Measurements from ENCODE around the gene CP.
"Not testable (repeated sequence)": the region's sequence is repeated elsewhere in the genome, so short reads cannot be mapped to it uniquely, and the experiment has no call there.

CP gene

GRCh38 chr3:149224736-149225594, 3.3 kb upstream of the CP start:
- no peaks in the 10 kb centered on the region for H3K27me3 ChIP-seq (ENCODE audit: control insufficient read depth in 1 of 2, insufficient read depth in 2 of 2, low read length in 2 of 2)
- H3K27ac ChIP-seq (ENCODE audit: low read depth, low read length): no peak overlapping the region
- no peaks in the 10 kb centered on the region for H3K9me3 ChIP-seq (ENCODE audit: low read length)
- H3K4me3 ChIP-seq (ENCODE audit: low read depth in 1 of 2, low read length in 2 of 2): peak overlapping the region; percentile 6 to 24
- no peaks in the 10 kb centered on the region for H3K4me1 ChIP-seq (ENCODE audit: insufficient read depth, low read length)
- no peak overlapping the region for H3K9ac ChIP-seq (ENCODE audit: low read length)
- no peaks in the 10 kb centered on the region for H3K36me3 ChIP-seq (ENCODE audit: insufficient read depth, low read length)

DNA sequence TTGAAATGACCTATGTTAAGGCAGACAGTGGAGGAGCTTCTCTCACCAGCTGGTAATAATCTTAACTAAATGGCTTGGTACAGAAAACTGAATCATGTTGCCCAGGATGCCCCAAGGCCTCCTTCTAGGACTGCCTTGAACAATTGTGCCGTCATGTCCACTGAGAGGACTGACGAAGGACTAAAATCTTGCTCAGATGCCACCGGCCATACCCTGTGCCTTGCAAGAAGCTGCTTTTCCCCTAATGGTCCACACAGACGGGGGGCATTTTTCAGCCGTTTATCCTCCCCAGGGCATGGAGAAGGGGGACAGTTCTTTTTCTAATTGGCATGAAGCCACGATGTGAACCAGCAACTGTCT, 1.8 kb upstream of the CP start:
- H3K4me3 ChIP-seq (ENCODE audit: low read depth in 1 of 2, low read length in 2 of 2): no peak overlapping the region
- H3K36me3 ChIP-seq (ENCODE audit: insufficient read depth, low read length): no peaks in the 10 kb centered on the region
- H3K4me1 ChIP-seq (ENCODE audit: insufficient read depth, low read length): no peaks in the 10 kb centered on the region
- no peak overlapping the region for H3K27ac ChIP-seq (ENCODE audit: low read depth, low read length)
- no peak overlapping the region for H3K9ac ChIP-seq (ENCODE audit: low read length)
- no peaks in the 10 kb centered on the region for H3K9me3 ChIP-seq (ENCODE audit: low read length)
- no peaks in the 10 kb centered on the region for H3K27me3 ChIP-seq (ENCODE audit: control insufficient read depth in 1 of 2, insufficient read depth in 2 of 2, low read length in 2 of 2)

GRCh38 chr3:149219380-149220121, 2.1 kb downstream of the CP start:
- not testable (repeated sequence) for H3K27ac ChIP-seq (ENCODE audit: low read depth, low read length); H3K9ac ChIP-seq (ENCODE audit: low read length); H3K36me3 ChIP-seq (ENCODE audit: insufficient read depth, low read length); H3K27me3 ChIP-seq (ENCODE audit: control insufficient read depth in 1 of 2, insufficient read depth in 2 of 2, low read length in 2 of 2); H3K4me1 ChIP-seq (ENCODE audit: insufficient read depth, low read length); H3K4me3 ChIP-seq (ENCODE audit: low read depth in 1 of 2, low read length in 2 of 2); H3K9me3 ChIP-seq (ENCODE audit: low read length)

GRCh38 chr3:149217347-149217746, 4.3 kb downstream of the CP start:
- Histone ChIP-seq H3K4me1 (ENCODE audit: insufficient read depth, low read length) (no peaks in the 10 kb centered on the region), H3K27ac (ENCODE audit: low read depth, low read length) (no peak overlapping the region), H3K9ac (ENCODE audit: low read length) (no peak overlapping the region), H3K9me3 (ENCODE audit: low read length) (no peaks in the 10 kb centered on the region), H3K4me3 (ENCODE audit: low read depth in 1 of 2, low read length in 2 of 2) (no peak overlapping the region), H3K27me3 (ENCODE audit: control insufficient read depth in 1 of 2, insufficient read depth in 2 of 2, low read length in 2 of 2) (no peaks in the 10 kb centered on the region), H3K36me3 (ENCODE audit: insufficient read depth, low read length) (no peaks in the 10 kb centered on the region)

- Histone ChIP-seq H3K4me1 (ENCODE audit: insufficient read depth, low read length) (no peaks in the 10 kb centered on the region), H3K9me3 (ENCODE audit: low read length) (no peaks in the 10 kb centered on the region), H3K27me3 (ENCODE audit: control insufficient read depth in 1 of 2, insufficient read depth in 2 of 2, low read length in 2 of 2) (no peaks in the 10 kb centered on the region), H3K4me3 (ENCODE audit: low read depth in 1 of 2, low read length in 2 of 2) (no peak overlapping the region), H3K9ac (ENCODE audit: low read length) (no peak overlapping the region), H3K36me3 (ENCODE audit: insufficient read depth, low read length) (no peaks in the 10 kb centered on the region), H3K27ac (ENCODE audit: low read depth, low read length) (no peak overlapping the region)
Observed at GRCh38 chr3:149216193-149216869, 5.3 kb downstream of the CP start.

DNA sequence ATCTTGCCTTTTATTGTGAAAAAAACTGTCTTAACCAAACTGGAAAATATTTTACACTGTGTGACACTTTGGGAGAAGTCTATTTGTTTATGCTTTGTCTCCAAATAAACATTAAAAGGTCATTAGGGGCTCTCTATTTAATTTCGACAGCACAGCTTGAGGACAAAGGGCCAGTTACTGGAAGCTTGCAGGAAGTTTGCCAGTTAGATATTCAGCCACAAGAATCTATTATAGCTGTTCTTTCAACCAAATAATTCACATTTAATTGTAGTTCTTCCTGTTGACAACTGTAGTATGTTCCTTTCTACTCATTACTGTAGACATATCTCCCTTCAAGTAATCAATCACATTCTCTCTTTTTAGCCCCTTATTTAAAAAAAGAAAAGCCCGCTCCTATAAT, 6.1 kb downstream of the CP start:
- H3K27me3 ChIP-seq (ENCODE audit: control insufficient read depth in 1 of 2, insufficient read depth in 2 of 2, low read length in 2 of 2): no peaks in the 10 kb centered on the region
- no peaks in the 10 kb centered on the region for H3K36me3 ChIP-seq (ENCODE audit: insufficient read depth, low read length)
- no peak overlapping the region for H3K27ac ChIP-seq (ENCODE audit: low read depth, low read length)
- no peak overlapping the region for H3K4me3 ChIP-seq (ENCODE audit: low read depth in 1 of 2, low read length in 2 of 2)
- no peaks in the 10 kb centered on the region for H3K4me1 ChIP-seq (ENCODE audit: insufficient read depth, low read length)
- H3K9me3 ChIP-seq (ENCODE audit: low read length): no peaks in the 10 kb centered on the region
- H3K9ac ChIP-seq (ENCODE audit: low read length): no peak overlapping the region

DNA sequence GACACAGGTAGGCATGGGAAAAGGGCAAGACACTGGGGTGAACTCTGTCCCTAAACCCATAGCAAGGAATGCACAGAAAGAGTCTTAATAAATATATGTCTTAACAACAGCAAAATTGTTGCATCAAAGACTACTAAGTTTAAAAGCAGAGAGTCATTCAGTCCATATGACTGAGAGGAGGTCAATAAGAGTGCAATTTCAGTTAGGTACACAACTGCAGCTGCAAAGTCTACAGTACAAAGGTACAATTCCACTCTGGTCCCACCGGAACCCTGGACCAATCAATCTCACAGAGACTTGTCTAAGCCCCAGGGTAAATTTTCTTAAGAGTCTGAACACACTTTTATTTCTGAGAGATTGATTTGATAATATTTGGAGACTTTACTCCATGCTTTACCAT, 6.9 kb downstream of the CP start:
- H3K9me3 ChIP-seq (ENCODE audit: low read length): no peaks in the 10 kb centered on the region
- H3K27me3 ChIP-seq (ENCODE audit: control insufficient read depth in 1 of 2, insufficient read depth in 2 of 2, low read length in 2 of 2): no peaks in the 10 kb centered on the region
- H3K4me3 ChIP-seq (ENCODE audit: low read depth in 1 of 2, low read length in 2 of 2): no peak overlapping the region
- no peaks in the 10 kb centered on the region for H3K4me1 ChIP-seq (ENCODE audit: insufficient read depth, low read length)
- H3K9ac ChIP-seq (ENCODE audit: low read length): no peak overlapping the region
- no peak overlapping the region for H3K27ac ChIP-seq (ENCODE audit: low read depth, low read length)
- no peaks in the 10 kb centered on the region for H3K36me3 ChIP-seq (ENCODE audit: insufficient read depth, low read length)

GRCh38 chr3:149212386-149212785, 9.2 kb downstream of the CP start:
- Histone ChIP-seq H3K4me1 (ENCODE audit: insufficient read depth, low read length) (no peaks in the 10 kb centered on the region), H3K27me3 (ENCODE audit: control insufficient read depth in 1 of 2, insufficient read depth in 2 of 2, low read length in 2 of 2) (no peaks in the 10 kb centered on the region), H3K27ac (ENCODE audit: low read depth, low read length) (no peak overlapping the region), H3K4me3 (ENCODE audit: low read depth in 1 of 2, low read length in 2 of 2) (no peak overlapping the region), H3K36me3 (ENCODE audit: insufficient read depth, low read length) (no peaks in the 10 kb centered on the region), H3K9me3 (ENCODE audit: low read length) (no peaks in the 10 kb centered on the region), H3K9ac (ENCODE audit: low read length) (no peak overlapping the region)

GRCh38 chr3:149209431-149209830, 12.2 kb downstream of the CP start:
- H3K4me3 ChIP-seq (ENCODE audit: low read depth in 1 of 2, low read length in 2 of 2): no peak overlapping the region
- H3K4me1 ChIP-seq (ENCODE audit: insufficient read depth, low read length): no peaks in the 10 kb centered on the region
- no peaks in the 10 kb centered on the region for H3K9me3 ChIP-seq (ENCODE audit: low read length)
- H3K27me3 ChIP-seq (ENCODE audit: control insufficient read depth in 1 of 2, insufficient read depth in 2 of 2, low read length in 2 of 2): no peaks in the 10 kb centered on the region
- H3K27ac ChIP-seq (ENCODE audit: low read depth, low read length): no peak overlapping the region
- H3K36me3 ChIP-seq (ENCODE audit: insufficient read depth, low read length): no peaks in the 10 kb centered on the region
- H3K9ac ChIP-seq (ENCODE audit: low read length): no peak overlapping the region

- Histone ChIP-seq H3K9me3 (ENCODE audit: low read length) (no peaks in the 10 kb centered on the region), H3K4me1 (ENCODE audit: insufficient read depth, low read length) (no peaks in the 10 kb centered on the region), H3K9ac (ENCODE audit: low read length) (no peak overlapping the region), H3K27me3 (ENCODE audit: control insufficient read depth in 1 of 2, insufficient read depth in 2 of 2, low read length in 2 of 2) (no peaks in the 10 kb centered on the region), H3K4me3 (ENCODE audit: low read depth in 1 of 2, low read length in 2 of 2) (no peak overlapping the region), H3K36me3 (ENCODE audit: insufficient read depth, low read length) (no peaks in the 10 kb centered on the region), H3K27ac (ENCODE audit: low read depth, low read length) (no peak overlapping the region)
Observed at GRCh38 chr3:149207475-149207874, 14.2 kb downstream of the CP start.

DNA sequence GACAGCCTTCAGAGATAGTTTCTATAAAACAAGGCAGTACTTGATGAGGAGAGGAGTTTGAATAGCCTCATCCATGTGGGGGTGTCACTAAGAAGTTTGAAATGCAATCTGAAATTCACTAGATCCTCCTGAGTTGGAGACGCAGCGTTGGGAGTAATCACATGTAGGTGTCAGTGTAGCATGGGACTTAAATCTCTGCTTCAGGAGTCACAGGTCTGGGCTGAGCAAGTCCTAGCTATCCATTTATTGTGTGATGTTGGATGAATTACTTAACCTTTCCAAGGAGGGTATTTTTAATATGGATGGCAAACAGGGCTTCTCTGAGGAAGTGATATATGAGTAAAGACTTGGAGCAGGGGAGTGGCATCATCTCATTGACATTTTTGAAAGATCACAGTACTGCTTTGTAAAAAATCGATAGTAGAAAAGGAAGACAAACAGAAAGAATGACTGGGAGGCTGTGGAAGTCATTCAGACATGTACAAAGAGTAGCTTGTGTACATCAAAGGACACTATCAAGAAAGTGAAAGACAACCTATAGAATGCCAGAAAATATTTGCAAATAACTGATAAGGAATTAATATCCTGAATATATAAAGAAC, 17.1 kb downstream of the CP start:
- no peaks in the 10 kb centered on the region for H3K27me3 ChIP-seq (ENCODE audit: control insufficient read depth in 1 of 2, insufficient read depth in 2 of 2, low read length in 2 of 2)
- no peak overlapping the region for H3K4me3 ChIP-seq (ENCODE audit: low read depth in 1 of 2, low read length in 2 of 2)
- no peak overlapping the region for H3K27ac ChIP-seq (ENCODE audit: low read depth, low read length)
- no peak overlapping the region for H3K9ac ChIP-seq (ENCODE audit: low read length)
- no peaks in the 10 kb centered on the region for H3K4me1 ChIP-seq (ENCODE audit: insufficient read depth, low read length)
- no peaks in the 10 kb centered on the region for H3K36me3 ChIP-seq (ENCODE audit: insufficient read depth, low read length)
- H3K9me3 ChIP-seq (ENCODE audit: low read length): no peaks in the 10 kb centered on the region
